ENCODE results near the gene FNIP2.

GRCh38 chr4:158873795-158874401, 105.1 kb downstream of the FNIP2 start:
- TF ChIP-seq CTCF (IDR thresholded peaks at IDR 0.05) (no peak), ZFX (IDR thresholded peaks at IDR 0.05; ENCODE audit: borderline replicate concordance) (no peak)
